ENCODE data around the gene IGF2R. TPM values are rescaled to one million over a fixed set of nuclear protein-coding genes. Genes with fewer than 3 reads are reported as not detected.
"Not testable (repeated sequence)": the region's sequence is repeated elsewhere in the genome, so short reads cannot be mapped to it uniquely, and the experiment has no call there.

The IGF2R gene
- polyA plus RNA-seq, 1 donor, result 77.3 TPM

DNA sequence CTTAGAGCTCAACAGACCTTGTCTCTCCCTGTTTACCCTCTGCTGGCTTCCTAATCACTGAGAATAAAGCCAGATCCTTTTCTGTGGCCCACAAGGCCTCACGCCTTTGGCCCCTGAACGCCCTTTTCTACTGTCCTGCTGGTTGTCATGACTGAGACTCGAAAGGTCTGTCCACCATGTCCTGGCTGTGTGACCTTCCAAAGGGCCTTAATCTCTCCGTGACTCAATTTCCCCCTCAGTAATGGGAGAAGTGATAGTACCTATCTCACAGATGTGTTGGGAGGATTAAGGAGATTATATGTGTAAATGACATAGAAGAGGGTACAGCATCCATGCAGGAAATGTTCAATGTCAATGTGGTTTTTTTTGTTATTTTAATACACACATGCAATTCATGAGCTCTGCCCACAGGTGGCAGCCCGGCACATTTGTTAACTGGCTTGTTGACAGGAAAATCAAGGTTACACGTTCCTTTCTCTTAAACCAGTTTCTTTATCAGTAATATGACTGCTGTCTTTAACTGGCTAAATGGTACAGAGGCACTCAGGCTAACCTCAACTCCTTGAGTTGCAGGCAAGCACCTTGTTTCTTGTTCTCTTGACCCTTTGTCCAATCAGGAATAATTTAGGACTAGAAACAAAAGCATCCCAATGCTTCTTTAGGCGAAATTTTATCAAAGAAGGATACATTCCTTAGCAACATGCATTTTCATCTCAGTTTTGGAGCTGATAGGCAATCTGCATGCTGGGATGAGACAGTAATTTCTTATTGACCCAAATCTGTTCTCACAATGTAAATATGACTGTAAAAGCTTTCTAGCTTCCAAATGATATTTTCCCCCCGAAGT is 169.3 kb downstream of the IGF2R start:
- peak; percentile 41 for DNase-seq

DNA sequence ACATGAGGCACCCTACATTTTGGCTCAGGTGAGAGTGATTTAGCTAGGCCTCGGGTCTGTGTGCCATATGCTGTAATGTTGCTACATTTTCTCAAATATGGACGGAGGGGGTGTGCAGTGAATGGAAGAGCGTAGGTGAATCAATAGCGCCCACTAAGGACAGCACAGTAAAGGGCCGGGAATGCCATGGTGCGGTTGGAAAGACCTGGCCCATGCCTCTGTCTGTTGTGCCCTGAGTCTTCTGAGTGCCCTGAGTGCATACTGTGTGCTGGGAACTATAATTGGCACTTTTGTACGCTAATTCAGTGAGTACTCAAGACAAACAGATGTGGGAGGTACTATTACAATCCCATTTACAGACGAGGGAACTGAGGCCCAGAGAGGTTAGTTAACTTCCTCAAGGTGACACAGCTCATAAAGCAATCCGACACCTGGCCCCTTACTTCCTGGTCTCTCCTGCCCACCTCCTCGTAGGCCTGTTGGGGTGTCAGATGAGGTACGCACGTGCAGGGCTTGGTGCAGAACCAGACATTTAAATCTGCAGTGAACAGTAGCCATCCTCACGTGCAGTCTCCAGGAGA is 170.0 kb downstream of the IGF2R start:
- no peak for DNase-seq

DNA sequence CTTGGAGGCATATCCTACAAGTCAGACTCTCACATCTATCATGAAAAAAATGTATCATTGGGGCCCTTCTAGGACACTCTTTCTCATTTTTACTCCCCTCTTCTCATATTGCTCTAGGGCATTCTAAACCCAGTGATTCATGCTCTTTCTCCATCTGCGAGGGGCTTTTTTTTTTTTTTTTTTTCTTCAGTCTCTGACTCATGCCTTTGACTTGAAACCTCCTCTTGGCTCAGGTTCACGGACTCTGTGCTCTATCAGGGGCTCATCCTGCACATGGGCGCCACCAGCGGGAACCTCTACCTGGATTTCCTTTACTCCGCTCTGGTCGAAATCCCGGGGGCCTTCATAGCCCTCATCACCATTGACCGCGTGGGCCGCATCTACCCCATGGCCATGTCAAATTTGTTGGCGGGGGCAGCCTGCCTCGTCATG is 170.6 kb downstream of the IGF2R start:
- DNase-seq, result no peak

DNA sequence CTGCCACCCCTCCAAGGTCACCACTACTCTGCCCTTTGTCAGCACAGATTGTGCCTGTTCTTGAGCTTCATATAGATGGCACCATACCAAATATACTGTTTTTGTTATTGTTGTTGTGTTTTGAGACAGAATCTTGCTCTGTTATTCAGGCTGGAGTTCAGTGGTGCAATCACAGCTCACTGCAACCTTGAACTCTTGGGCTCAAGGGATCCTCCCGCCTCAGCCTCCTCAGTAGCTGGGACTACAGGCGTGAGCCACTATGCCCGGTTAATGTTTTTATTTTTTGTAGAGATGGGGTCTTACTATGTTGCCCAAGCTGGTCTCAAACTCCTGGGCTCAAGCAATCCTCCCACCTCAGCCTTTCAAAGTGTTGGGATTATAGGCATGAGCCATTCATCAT is 171.6 kb downstream of the IGF2R start:
- DNase-seq, result not testable (repeated sequence)

DNA sequence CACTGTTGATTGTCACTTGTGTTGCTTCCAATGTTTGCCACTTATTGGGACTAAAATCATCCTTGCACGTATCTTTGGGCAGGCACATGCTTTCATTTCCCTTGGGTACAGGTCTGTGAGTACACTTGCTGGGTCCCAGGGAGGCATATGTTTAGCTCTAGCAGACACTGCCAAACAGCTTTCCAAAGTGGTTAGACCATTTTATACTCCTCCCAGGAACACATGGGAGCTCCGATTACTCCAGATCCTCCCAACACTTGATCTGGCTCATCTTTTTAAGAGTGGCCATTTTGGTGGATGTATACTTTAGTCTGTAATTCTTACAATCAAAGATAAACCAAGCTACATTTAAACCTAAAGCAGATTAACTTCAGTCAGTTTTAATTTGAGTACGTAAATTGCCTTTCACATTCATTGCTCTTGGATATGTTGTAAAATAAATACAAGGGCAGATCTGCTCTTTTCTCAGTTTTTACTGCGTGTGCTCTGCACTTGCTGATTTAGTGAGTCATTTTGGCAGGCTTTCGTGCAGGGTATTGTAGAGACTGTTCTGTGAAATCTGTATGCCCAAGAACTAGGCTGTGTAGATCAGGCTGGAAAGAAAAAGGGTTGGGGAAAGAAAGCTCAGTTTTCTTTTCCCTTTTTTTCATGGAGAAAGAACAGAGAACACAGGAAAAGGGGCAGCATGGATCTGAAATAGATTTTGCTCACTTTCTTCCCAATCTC is 172.3 kb downstream of the IGF2R start:
- DNase-seq, result no peak

DNA sequence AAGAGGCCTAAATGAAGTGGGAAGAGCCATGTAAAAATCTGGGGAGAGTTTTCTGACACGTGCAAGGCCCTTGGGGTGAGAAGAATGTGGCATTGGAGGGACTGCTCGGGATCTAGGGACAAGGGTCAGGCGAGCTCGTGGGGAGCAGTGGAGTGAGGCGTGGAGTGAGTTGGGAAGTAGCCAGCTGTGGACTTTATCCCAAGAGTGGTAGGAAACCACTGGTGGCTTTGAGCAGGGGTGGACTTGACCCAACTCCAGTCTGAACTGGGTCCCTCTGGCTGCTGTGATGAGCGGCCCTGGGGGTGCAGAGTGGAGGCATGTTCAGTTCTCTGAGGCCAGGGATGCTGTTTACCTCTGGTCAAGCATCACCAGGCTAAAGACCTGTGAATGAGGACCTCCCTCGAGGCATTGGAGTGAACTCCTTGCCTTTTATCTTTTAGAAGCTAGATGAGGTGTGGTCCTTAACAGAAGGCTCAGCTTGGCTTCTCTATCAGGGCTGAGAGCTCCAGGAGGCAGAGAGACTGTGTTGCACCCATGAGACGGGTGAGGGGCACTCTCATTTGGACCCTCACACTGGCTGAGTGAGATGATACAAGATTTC is 173.3 kb downstream of the IGF2R start:
- DNase-seq, result no peak

DNA sequence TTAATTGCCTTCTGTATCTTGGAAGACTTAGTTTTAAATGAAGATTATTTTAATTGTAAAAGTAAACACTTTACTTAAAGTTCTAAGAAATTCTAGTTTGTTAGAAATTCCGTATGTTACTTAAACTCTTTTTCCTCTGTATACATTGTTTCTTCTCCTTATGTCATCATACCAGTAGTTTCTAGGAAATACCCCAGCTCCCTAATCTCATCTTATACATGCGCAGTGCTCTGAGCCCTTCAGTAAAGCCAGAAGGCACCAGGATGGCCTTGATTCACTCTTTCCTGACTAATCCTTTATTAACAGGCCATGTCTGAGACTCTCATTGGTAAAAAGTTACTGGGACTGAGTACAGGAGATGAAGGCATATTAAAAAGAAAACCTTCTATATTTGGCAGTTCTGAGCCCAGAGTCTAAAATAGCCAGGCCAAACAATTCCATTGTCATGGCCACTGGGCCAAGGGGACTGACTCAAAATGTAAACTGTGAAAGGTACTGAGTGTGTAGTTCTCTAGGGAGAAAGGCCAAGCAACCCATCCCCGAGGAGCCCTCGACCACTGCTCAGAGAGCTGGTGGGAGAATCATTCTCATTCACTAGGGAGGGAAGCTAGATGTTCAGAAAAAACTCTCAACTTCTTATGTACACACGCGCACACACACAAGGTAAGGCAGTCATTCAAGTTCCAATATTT is 177.7 kb downstream of the IGF2R start:
- no peak for DNase-seq

DNA sequence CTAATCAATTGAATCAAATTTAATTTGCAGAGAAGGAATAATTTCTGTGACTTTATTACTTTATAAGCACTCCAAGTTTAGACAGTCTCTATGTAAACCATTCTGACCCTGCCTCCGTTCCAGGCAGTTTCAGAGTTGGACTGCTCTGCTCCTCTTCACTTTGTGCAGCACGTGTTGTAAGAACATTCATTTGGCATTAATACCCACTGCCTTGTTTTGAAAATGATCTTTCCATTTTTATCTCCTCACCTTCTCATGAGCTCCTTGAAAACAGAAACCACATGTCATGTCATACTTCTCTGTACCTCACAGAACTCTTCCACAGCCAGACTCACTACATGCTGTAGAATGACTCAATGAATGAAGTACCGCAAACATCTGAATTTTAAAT is 178.3 kb downstream of the IGF2R start:
- no peak for DNase-seq

DNA sequence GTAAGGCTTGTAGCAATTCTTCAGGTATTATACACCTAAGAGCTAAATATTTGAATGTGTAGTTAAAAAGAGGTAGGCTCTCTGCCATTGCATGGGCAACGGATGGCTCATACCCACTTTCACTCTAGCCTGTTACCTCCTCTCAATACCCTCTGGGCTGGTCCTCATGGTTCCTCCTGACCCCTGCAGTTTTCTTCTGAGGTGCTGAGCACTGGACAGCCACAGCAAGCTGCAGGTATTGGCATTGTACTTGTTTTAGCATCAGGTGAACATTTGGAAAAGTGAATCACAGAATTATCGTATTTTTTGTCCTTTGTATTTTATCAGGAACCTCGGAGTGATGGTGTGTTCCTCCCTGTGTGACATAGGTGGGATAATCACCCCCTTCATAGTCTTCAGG is 185.6 kb downstream of the IGF2R start:
- DNase-seq, result no peak

DNA sequence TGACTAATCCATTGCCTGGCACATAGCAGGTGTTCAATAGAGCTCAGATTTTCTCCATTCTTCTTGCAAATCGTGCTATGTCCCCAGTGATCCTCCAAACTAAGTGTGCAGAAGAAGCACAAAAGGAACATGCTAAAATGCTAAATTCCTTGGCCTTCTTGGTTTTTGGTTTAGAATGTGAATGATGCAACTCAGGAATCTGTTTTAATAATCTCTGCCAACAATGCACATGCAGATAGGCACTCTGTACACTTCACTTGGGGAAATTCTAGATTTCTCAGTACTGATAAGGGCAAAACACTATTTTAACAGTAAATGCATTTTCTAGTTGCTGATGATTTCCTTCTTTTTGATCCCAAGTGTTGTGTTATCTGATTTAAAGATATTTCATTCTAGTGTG is 188.0 kb downstream of the IGF2R start:
- DNase-seq, result no peak

DNA sequence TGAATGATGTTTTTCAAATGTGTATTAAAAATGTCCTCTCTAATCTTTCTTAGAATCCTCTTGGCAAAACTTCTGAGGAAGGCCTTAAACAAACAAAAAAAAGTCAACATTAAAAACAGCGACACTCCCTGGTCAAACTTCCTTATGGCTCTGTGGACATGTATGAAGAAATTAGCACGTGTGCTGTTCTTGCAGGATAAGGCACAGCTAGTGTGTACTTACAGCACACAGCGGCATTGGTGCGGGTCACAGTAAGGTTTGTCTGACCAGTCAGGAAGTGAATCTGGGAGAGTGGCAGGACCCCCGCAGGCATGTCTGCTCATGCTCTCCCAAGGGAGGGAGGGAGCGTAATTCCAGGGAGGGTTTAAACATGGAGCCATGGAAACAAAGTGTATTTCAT is 191.6 kb downstream of the IGF2R start:
- DNase-seq, result peak; percentile 25

Other genes with a start within 250 kb of the IGF2R start
- gene WTAP, start 241.6 kb upstream of the IGF2R start, polyA plus RNA-seq (ENCODE audit: insufficient read length), result 154 TPM
- gene ACAT2, start 207.0 kb upstream of the IGF2R start, polyA plus RNA-seq (ENCODE audit: insufficient read length), result 46.2 TPM
- 298 TPM for gene TCP1, start 179.5 kb upstream of the IGF2R start, polyA plus RNA-seq (ENCODE audit: insufficient read length)
- gene MRPL18, start 178.6 kb upstream of the IGF2R start, polyA plus RNA-seq (ENCODE audit: insufficient read length), result 55.6 TPM
- 0.07 TPM for gene PNLDC1, start 168.8 kb upstream of the IGF2R start, polyA plus RNA-seq (ENCODE audit: insufficient read length)
- gene MAS1, start 78.1 kb upstream of the IGF2R start, polyA plus RNA-seq (ENCODE audit: insufficient read length), result 0.03 TPM
- gene SLC22A1, start 152.7 kb downstream of the IGF2R start, polyA plus RNA-seq (ENCODE audit: insufficient read length), result 1.5 TPM

Measured in left kidney (tissue), 2 donors.